ENCODE measurements around the gene SWAP70. TPM values are rescaled to one million over a fixed set of nuclear protein-coding genes. Genes with fewer than 3 reads are reported as not detected.

Gene SWAP70
- total and polyA plus RNA-seq, 2 of the 8 experiments (the other 6 are each of a cell fraction or from before 2014, with no cell fraction given), result 14.8 to 37.5 TPM

DNA sequence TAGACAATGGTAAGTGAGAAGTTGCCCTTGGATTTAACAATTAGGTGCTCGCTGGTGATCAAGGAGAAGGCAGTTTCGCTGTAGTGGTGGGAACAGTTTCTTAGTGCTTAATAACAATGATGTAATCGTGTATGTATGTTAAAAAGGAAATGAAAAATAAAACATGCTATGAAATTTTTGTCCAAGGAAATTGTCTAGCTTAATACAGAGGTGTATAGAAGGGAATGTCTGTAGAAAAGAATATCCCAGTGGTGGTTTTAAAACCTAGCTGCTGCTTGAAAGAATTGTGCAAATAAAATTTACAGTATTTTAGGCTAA, 53.1 kb downstream of the SWAP70 start (continued):
- TF ChIP-seq, protein P1, sequence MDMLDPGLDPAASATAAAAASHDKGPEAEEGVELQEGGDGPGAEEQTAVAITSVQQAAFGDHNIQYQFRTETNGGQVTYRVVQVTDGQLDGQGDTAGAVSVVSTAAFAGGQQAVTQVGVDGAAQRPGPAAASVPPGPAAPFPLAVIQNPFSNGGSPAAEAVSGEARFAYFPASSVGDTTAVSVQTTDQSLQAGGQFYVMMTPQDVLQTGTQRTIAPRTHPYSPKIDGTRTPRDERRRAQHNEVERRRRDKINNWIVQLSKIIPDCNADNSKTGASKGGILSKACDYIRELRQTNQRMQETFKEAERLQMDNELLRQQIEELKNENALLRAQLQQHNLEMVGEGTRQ (IDR thresholded peaks at IDR 0.05; ENCODE audit: low read length), result no peak
- TF ChIP-seq RAD21 (IDR thresholded peaks at IDR 0.05 in 1 of 2, conservative IDR thresholded peaks at IDR 0.05 in 1 of 2; ENCODE audit: low read depth in 2 of 2, low read length in 2 of 2), result no peak
- no peak for TF ChIP-seq TEAD4 (IDR thresholded peaks at IDR 0.05; ENCODE audit: low read depth, low read length)
- TF ChIP-seq RBBP5 (IDR thresholded peaks at IDR 0.05; ENCODE audit: borderline replicate concordance, low read depth, low read length), result no peak
- no peak for TF ChIP-seq CEBPB (IDR thresholded peaks at IDR 0.05; ENCODE audit: low read depth, low read length)
- TF ChIP-seq EGR1 (IDR thresholded peaks at IDR 0.05; ENCODE audit: borderline replicate concordance, low read depth, low read length), result no peak
